A549 (cell line): Measurements from ENCODE around the gene UPB1. TPM values are rescaled to one million over a fixed set of nuclear protein-coding genes. Genes with fewer than 3 reads are reported as not detected.
A peak's percentile ranks its signal among the peaks of the same experiment; 100 is the strongest.

ENCODE experiments used
- ATAC-seq, 2 experiments: fragments of 200-7000 bp in 1 of 2; fragments of >200 bp in 1 of 2; cut with Nextera tagmentation in 1 of 2; cut with Tn5 transposase in 1 of 2; 3 replicates each; pipeline versions ENCODE4 v1.8.0 to v1.9.1; 2018 to 2020; ENCODE audit warnings: mild to moderate bottlenecking in 1 of 2, moderate library complexity in 1 of 2
- CTCF ChIA-PET: fragments of 300-600 bp; sonication (Branson Sonifier 250); formaldehyde crosslinking; extraction: SDS; loops from one replicate; lab custom pipeline; 2021; ENCODE audit warnings: antibody characterized with exemption, inconsistent platforms; lab: Yijun Ruan, JAX
- POLR2A ChIA-PET: fragments of 350-600 bp; formaldehyde crosslinking; extraction: SDS; loops from one replicate; lab custom pipeline; 2021; ENCODE audit warnings: antibody characterized with exemption, inconsistent platforms; lab: Yijun Ruan, JAX
- DNase-seq, 2 experiments: peaks; one replicate each; pipeline versions ENCODE4 v3.0.0 to v3.0.0-alpha.2; 2011 to 2016; ENCODE audit warnings: low read depth in 1 of 2, low spot score in 1 of 2
- FAIRE-seq: peaks from 2 replicates; lab custom pipeline; 2011; peaks lifted over from hg19 to GRCh38; lab: Jason Lieb, UNC
- H3K27ac ChIP-seq, 2 experiments: fragments of >200 bp; sonication (Bioruptor Twin); formaldehyde crosslinking; 3 replicates each; pipeline ENCODE4 v1.5.1; 2016 to 2017
- H3K4me1 ChIP-seq: fragments of >200 bp; sonication (Bioruptor Twin); formaldehyde crosslinking; 3 replicates; pipeline ENCODE4 v1.6.1; 2016
- H3K4me2 ChIP-seq: fragments of >200 bp; sonication (Bioruptor Twin); formaldehyde crosslinking; 3 replicates; pipeline ENCODE4 v1.6.1; 2016
- H3K4me3 ChIP-seq: fragments of >200 bp; sonication (Bioruptor Twin); formaldehyde crosslinking; 3 replicates; pipeline ENCODE4 v1.5.1; 2016
- H3K9me3 ChIP-seq: fragments of >200 bp; sonication (Bioruptor Twin); formaldehyde crosslinking; 3 replicates; pipeline ENCODE4 v1.6.1; 2016
- CBX8 ChIP-seq: fragments of 200-600 bp; sonication (generic); IDR thresholded peaks from 2 replicates; pipeline ENCODE4 v1.6.1; 2016
- CTCF ChIP-seq: fragments of >200 bp; sonication (Bioruptor Twin); formaldehyde crosslinking; IDR thresholded peaks from 3 replicates; pipeline ENCODE4 v1.5.1; 2016
- ELK1 ChIP-seq: fragments of 150-350 bp; IDR thresholded peaks from 2 replicates; pipeline ENCODE4 v1.6.1; 2014; ENCODE audit warnings: low read depth, mild to moderate bottlenecking, low read length
- FOSB ChIP-seq: fragments of 250-450 bp; sonication (Bioruptor Pico); IDR thresholded peaks from 2 replicates; pipeline ENCODE4 v1.5.0; 2020; ENCODE audit warnings: mild to moderate bottlenecking, moderate library complexity
- FOSL2 ChIP-seq, 2 experiments: fragments of 450-650 bp in 1 of 2; fragments of >200 bp in 1 of 2; sonication (Bioruptor Twin) in 1 of 2; formaldehyde crosslinking; IDR thresholded peaks; 2 replicates each; pipeline versions ENCODE4 v1.5.0 to v1.6.1; 2016 to 2020; ENCODE audit warnings: mild to moderate bottlenecking in 1 of 2, moderate library complexity in 1 of 2
- GATA3 ChIP-seq: IDR thresholded peaks from 2 replicates; pipeline ENCODE4 v1.6.1; 2012; ENCODE audit warnings: borderline replicate concordance
- HEYL ChIP-seq: fragments of 250-450 bp; sonication (Bioruptor Pico); IDR thresholded peaks from 2 replicates; pipeline ENCODE4 v1.8.0; 2021; ENCODE audit warnings: mild to moderate bottlenecking, moderate library complexity
- HOXB13 ChIP-seq: fragments of 250-450 bp; sonication (Bioruptor Pico); IDR thresholded peaks from 2 replicates; pipeline ENCODE4 v1.5.0; 2020; ENCODE audit warnings: low read depth, mild to moderate bottlenecking, moderate library complexity
- JUN ChIP-seq, 2 experiments: fragments of >200 bp; sonication (Bioruptor Twin); formaldehyde crosslinking; IDR thresholded peaks; 2 replicates in 1 of 2; 3 replicates in 1 of 2; pipeline ENCODE4 v1.6.1; 2016 to 2017
- MAX ChIP-seq: IDR thresholded peaks from 2 replicates; pipeline ENCODE4 v1.6.1; 2012
- MYC ChIP-seq: IDR thresholded peaks from 2 replicates; pipeline ENCODE4 v1.6.1; 2012; ENCODE audit warnings: mild to moderate bottlenecking, inconsistent platforms, low read length, improper control_type of control experiment, borderline replicate concordance
- NFE2L2 ChIP-seq: fragments of 150-350 bp; conservative IDR thresholded peaks from 2 replicates; pipeline ENCODE4 v1.6.1; 2014; ENCODE audit warnings: low read length
- NR3C1 ChIP-seq: fragments of >200 bp; sonication (Bioruptor Twin); formaldehyde crosslinking; IDR thresholded peaks from 3 replicates; pipeline ENCODE4 v1.6.1; 2017
- PBX3 ChIP-seq: IDR thresholded peaks from 2 replicates; pipeline ENCODE4 v1.6.1; 2012
- RAD21 ChIP-seq, 2 experiments: fragments of >200 bp in 1 of 2; sonication (Bioruptor Twin) in 1 of 2; formaldehyde crosslinking in 1 of 2; IDR thresholded peaks in 1 of 2; conservative IDR thresholded peaks in 1 of 2; 2 replicates in 1 of 2; 3 replicates in 1 of 2; pipeline ENCODE4 v1.6.1; 2012 to 2018; ENCODE audit warnings: inconsistent platforms in 1 of 2
- RARB ChIP-seq: fragments of 250-450 bp; sonication (Bioruptor Pico); IDR thresholded peaks from 2 replicates; pipeline ENCODE4 v1.8.0; 2021; ENCODE audit warnings: mild to moderate bottlenecking, moderate library complexity
- ZSCAN20 ChIP-seq: fragments of 250-450 bp; sonication (Bioruptor Pico); IDR thresholded peaks from 2 replicates; pipeline ENCODE4 v1.8.0; 2022; ENCODE audit warnings: mild to moderate bottlenecking, moderate library complexity
- WGBS: methylation state at CpG from one replicate; pipeline ENCODE4 v1.1.6; 2017; ENCODE audit errors: missing lambda C conversion rate; 5-methylcytosine and 5-hydroxymethylcytosine counted together
- polyA plus RNA-seq, 4 experiments: library from polyadenylated mRNA; depleted of rRNA in 3 of 4; stranded (reverse); fragments of >200 nt; fragmentation: RNase III in 1 of 4; extraction: RNeasy Plus Mini Kit Qiagen cat#74134 plus additional on column Dnase treatment in 1 of 4; gene quantifications; 2 replicates in 3 of 4; 3 replicates in 1 of 4; pipeline ENCODE4 v1.2.3, GENCODE V29; 2011 to 2017

The UPB1 gene
- polyA plus RNA-seq, 2 of the 4 experiments (the other 2 are of a cell fraction), result 0.04 TPM; not detected in 1

GRCh38 chr22:24485170-24485569 is 10.0 kb upstream of the UPB1 start:
- no peak for ATAC-seq
- no peak for FAIRE-seq
- DNase-seq, result no peak
- Histone ChIP-seq H3K4me3 (no peak overlapping the region), H3K27ac (no peak overlapping the region), H3K4me2 (no peak overlapping the region), H3K9me3 (no peaks in the 10 kb centered on the region), H3K4me1 (peaks cover 36% of the 10 kb centered on the region)
- CTCF ChIA-PET, result interaction anchor here (2.1 kb wide), 1 partner anchor 17 kb away, joined by 6 read pairs; no protein-coding TSS in a partner anchor
- 88% methylated on average over 4 of the region's 4 CpGs for WGBS
- no peak for TF ChIP-seq NR3C1
- no peak for TF ChIP-seq PBX3
- TF ChIP-seq MAX, result no peak
- no peak for TF ChIP-seq ELK1
- TF ChIP-seq HEYL (CRISPR knock-in tag), result no peak
- POLR2A ChIA-PET, result no interaction called here

GRCh38 chr22:24485608-24486007 is 9.5 kb upstream of the UPB1 start:
- 56% methylated on average over 3 of the region's 3 CpGs for WGBS
- POLR2A ChIA-PET, result no interaction called here

GRCh38 chr22:24486501-24486921 is 8.6 kb upstream of the UPB1 start:
- peak; percentile 70 to 74; a peak in 4 of 6 replicates for ATAC-seq
- WGBS, result 49% methylated on average over 2 of the region's 2 CpGs
- CTCF ChIA-PET, result interaction anchor here (1.0 to 2.1 kb wide), 5 partner anchors 10 to 35 kb away, joined by 3 to 6 read pairs (median 4); no protein-coding TSS in a partner anchor
- Histone ChIP-seq H3K4me3 (no peak overlapping the region), H3K27ac (peak overlapping the region; percentile 2 to 69; a peak in 4 of 6 replicates), H3K4me2 (peak overlapping the region; percentile 56), H3K9me3 (no peaks in the 10 kb centered on the region), H3K4me1 (peaks cover 34% of the 10 kb centered on the region)
- TF ChIP-seq ELK1 (no peak), JUN (IDR thresholded peaks at IDR 0.05) (no peak), FOSL2 (IDR thresholded peaks at IDR 0.05) (0 out of 2 replicates have a peak, but pooled peaks have one; percentile 25), FOSL2 (CRISPR knock-in tag; IDR thresholded peaks at IDR 0.05) (peak; percentile 65; the same call in 1 of the 2 replicates), HOXB13 (no peak), FOSB (no peak), GATA3 (peak; percentile 34; the same call in 1 of the 2 replicates), RARB (CRISPR knock-in tag) (no peak), CBX8 (no peak), ZSCAN20 (CRISPR knock-in tag) (no peak)
- FAIRE-seq, result no peak
- DNase-seq, result peak in 1 of 2 experiments; percentile 19
- POLR2A ChIA-PET, result no interaction called here

More at GRCh38 chr22:24485608-24486007, 9.5 kb upstream of the UPB1 start:
- H3K9me3 ChIP-seq, result no peaks in the 10 kb centered on the region
- DNase-seq (peak in 1 of 2 experiments; percentile 18), FAIRE-seq (no peak)
- peak; percentile 18 to 35; a peak in 2 of 5 replicates for TF ChIP-seq RAD21 (conservative IDR thresholded peaks at IDR 0.05 in 1 of 2, IDR thresholded peaks at IDR 0.05 in 1 of 2)
- 0 out of 3 replicates have a peak, but pooled peaks have one; percentile 11 for TF ChIP-seq CTCF
- no peak for TF ChIP-seq NFE2L2
- TF ChIP-seq MYC, result no peak
- no peak for TF ChIP-seq NR3C1
- TF ChIP-seq, all 56 proteins: peak for 2
- Histone ChIP-seq H3K4me3 (no peak overlapping the region), H3K27ac (peak overlapping the region in 1 of 2 experiments; percentile 69; a peak in 2 of 6 replicates), H3K4me1 (peaks cover 36% of the 10 kb centered on the region), H3K4me2 (no peak overlapping the region; the same call in 2 of the 3 replicates)
- CTCF ChIA-PET, result interaction anchor here (0.8 to 2.1 kb wide), 4 partner anchors 10 to 24 kb away, joined by 3 to 6 read pairs (median 4); no protein-coding TSS in a partner anchor
- ATAC-seq, result peak; percentile 33 to 71; a peak in 3 of 6 replicates
